GM18907 (cell line): Measurements from ENCODE around the gene MAP2.
"Not testable (repeated sequence)": the region's sequence is repeated elsewhere in the genome, so short reads cannot be mapped to it uniquely, and the experiment has no call there.

Experiments
- ATAC-seq: cut with Tn5 transposase; IDR thresholded peaks from one replicate; pipeline ENCODE4 v1.9.1; 2021; ENCODE audit warnings: mild to moderate bottlenecking, moderate library complexity; ENCODE audit not compliant: unreplicated experiment

Gene MAP2

DNA sequence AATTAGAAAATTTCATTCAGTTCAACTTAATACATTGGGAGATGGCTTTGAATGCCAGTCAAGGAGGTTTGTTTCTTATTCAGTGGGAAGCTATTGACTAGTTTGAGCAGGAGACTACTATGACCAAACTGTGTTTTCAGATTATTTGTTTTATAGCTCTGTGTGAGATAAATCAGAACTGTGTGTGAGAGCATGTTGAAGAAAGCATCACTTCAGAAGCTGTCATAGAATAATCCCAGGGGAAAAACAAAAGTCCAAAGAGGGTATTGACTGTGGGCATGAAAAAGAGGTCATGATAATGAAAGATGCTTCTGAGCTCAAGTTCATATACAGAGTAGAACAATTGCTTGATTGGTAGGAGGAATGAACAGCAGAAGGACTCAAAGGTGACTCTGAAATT, 160.6 kb downstream of the MAP2 start:
- ATAC-seq = no peak

- no peak for ATAC-seq
These were observed 161.1 kb downstream of the MAP2 start for GRCh38 chr2:209584915-209585314.

GRCh38 chr2:209591021-209591420, 167.2 kb downstream of the MAP2 start:
- ATAC-seq = no peak

GRCh38 chr2:209592106-209592505, 168.3 kb downstream of the MAP2 start:
- ATAC-seq = no peak

DNA sequence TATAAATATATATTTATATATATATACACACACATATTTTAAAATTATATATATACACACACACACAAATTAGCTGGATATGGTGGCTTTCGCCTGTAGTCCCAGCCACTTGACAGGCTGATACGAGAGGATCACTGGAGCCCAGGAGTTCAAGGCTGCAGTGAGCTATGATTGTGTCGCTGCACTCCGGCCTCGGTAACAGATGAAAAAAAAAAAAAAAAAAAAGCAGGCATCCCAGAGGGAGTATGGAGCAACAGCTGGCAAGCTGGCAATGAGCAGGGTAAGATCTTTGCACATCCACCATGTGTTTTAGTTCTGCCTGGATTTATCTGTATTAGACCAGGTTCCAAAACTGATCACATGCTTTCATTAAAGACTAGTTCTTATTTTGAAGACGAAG, 170.1 kb downstream of the MAP2 start:
- no peak for ATAC-seq

GRCh38 chr2:209596262-209596661, 172.4 kb downstream of the MAP2 start:
- no peak for ATAC-seq

DNA sequence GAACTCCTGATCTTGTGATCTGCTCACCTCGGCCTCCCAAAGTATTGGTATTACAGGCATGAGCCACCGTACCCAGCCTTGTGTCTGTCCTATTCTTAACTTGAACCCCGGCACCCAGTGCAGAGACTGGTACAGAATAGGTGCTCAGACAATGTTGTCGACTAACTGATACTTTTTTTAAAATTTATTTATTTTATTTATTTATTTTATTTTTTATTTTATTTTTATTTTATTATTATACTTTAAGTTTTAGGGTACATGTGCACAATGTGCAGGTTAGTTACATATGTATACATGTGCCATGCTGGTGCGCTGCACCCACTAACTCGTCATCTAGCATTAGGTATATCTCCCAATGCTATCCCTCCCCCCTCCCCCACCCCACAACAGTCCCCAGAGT, 174.4 kb downstream of the MAP2 start:
- not testable (repeated sequence) for ATAC-seq

DNA sequence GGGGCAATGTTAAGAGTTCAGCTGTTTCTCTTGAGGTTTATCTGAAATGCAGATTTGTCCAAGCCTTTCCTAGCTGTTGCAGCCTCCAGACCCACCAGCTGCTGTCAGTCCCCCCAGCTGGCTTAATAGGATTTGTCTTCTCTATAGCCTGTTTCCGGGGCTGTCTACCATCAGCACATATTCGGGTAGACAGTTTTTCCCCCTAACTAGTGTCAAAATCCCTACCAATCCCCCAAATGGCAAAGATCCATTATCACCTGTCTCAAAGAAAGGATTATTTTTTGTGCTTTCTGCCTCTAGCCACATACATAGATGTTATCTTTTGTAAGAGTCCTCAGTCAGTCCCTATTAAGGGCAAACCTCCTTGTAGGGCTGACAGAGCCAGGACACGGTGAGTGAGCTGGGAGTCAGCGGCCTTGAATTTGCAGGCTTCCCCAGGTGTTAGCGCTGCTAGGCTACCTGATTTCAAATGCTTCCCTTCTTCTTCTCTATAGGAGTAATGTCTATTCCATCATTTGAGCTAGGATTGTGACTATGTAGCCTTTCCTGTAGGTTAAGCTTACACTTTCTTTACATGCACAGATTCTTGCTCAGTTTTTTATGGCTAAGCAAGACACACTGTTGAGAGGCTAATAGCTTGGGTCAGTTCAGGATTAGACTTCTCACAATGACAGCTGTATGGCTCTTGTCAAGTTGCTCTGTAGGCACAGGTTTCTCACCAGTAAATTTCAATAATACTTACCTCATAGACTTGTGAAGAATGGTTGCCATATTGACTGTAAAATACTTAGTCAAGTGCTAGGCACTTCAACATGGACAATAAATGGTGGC, 176.7 kb downstream of the MAP2 start:
- ATAC-seq = no peak

DNA sequence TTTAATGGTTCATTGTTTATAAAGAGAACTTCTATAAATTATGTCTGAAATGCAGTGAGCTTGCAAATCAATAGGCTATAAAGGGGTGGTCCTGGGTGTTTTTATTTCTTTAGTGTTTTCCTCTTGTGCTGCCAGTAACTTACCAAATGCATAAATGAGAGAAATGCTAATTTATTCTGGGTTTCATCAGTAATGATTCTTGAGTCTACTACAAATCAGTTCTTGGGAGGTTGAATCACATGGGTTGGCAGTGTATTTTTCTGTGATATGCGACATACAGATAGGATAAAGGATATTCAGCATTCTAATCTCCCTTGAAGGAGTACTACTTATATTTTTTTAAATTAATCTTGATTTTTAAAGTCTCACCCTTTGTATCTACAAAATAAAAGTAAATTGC, 177.7 kb downstream of the MAP2 start:
- no peak for ATAC-seq

DNA sequence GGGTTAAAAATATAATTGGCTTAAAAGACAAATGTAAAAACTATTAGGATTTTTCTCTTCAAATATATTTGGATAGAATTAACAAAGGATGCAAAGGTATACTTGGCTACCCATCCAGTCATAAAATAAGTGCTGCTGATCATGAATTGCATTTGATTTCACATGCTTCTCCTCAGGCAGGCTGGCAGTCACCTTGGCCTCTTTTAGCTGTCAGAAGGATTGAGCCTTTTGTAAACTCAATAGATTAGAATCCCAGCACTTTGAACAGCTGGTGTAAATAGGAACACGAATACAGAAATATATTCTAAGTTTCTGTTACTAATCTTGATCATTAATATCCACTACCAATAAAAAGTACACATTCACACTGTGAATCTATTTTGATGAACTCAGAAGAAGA, 178.4 kb downstream of the MAP2 start:
- ATAC-seq = no peak

- ATAC-seq = no peak
These were observed 185.7 kb downstream of the MAP2 start for GRCh38 chr2:209609531-209609930.

GRCh38 chr2:209610631-209611030, 186.8 kb downstream of the MAP2 start:
- ATAC-seq = no peak

DNA sequence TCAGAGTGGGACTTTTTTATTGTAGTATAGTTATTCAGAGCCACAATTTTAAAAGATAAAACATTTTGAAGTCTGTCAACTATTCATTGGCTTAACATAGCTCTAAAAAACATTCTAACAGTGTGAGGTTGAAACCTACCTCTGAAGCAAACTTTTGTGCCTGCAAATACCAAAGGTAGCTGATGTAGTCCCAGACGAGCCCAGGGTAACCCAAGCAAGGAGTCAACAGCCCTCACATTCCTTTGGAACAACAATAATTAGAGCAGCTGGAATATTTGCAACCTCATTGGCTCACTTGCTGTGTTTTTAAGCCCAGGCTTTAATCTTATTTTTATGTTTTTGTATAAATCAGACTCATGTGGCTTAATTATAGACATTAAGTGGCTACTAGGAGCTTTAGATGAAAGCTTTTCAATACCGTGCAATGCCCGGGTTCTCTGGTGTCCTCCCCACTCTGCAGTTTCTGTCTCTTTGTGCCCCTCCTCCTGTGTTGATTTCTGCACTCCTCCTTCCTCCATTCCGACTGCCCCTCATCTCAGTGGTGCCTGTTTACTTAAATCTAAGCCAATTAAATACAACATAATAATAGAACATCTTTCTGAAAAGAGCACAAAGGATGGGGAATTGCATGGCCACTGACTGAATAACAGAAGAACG, 189.9 kb downstream of the MAP2 start:
- ATAC-seq = no peak

- ATAC-seq = no peak
These were observed 191.0 kb downstream of the MAP2 start for GRCh38 chr2:209614690-209615369.

GRCh38 chr2:209619782-209620181, 195.9 kb downstream of the MAP2 start:
- peak; percentile 86 for ATAC-seq

DNA sequence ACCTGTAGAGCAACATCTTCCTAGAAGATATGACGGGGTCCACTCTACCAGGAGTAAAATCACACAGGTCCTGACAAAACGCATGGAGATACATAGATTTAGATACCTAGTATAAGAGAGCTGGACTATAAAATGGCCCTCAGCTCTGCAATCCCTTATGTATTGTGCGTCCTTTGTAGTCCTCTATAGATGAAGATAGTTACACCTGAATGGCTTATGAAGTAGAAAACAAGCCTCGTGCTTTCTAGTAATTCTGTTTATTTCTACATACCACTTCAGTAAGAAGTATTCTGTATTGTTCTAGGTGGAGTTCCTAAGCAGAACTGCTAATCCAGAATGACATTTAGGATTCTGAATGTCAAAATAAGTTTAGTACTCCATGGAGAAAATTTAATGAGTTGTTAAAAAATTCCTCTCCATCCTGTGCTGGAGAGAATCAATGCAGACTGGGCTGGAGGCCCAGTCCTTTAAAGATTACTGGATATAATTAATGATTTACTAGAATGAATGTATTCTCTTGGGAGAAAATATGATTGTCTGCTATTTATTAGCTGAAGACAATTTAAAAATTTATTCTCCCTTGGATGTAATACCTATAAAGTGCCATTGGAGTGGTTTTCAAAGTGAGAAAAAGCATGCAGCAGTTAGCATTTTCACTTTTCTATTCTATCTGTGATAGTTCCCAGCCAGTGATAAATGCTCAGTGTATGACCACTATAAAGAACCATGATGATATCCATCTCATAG, 200.5 kb downstream of the MAP2 start:
- ATAC-seq = no peak

DNA sequence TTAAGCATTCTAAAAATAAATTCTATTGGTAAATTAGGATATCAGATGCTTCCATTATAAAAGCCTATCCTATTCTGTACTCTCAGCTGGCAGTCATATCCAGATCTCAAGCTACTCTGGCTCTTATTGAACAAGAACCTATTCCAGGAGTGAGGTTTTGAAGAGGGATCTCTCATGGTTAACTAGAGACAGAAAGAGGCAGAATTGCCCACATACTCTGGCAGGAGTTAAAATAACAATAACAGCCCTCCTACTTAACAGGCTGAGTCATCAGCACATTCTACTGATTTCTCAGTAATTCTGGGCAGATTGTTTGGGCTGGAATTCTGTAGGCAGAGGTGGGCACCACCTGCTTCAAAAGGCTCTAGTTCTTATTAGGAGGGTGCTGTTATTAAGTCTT, 205.8 kb downstream of the MAP2 start:
- ATAC-seq = no peak

- ATAC-seq = no peak
These were observed 210.1 kb downstream of the MAP2 start for GRCh38 chr2:209633911-209634310.

GRCh38 chr2:209636076-209636475, 212.2 kb downstream of the MAP2 start:
- no peak for ATAC-seq

- no peak for ATAC-seq
These were observed 213.4 kb downstream of the MAP2 start for GRCh38 chr2:209637293-209637692.

DNA sequence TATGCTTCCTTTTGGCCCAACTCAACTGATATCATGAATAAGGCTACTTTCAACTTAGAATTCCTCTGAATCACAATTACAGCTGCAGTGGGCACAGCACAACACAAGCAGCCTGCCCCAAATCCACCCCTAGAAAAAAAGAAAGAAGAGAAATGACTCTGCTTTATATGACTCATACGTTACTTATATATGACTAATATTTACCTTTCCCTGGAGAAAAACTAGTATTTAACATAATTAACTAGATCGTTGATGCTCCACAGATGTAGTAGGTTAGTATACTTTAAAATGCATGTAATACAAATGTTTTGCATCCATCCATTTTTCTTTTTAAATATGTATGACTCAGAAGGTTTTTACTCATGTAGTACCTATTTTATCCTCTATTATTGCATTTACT, 214.5 kb downstream of the MAP2 start:
- no peak for ATAC-seq
